ENCODE measurements around the gene DDX51.

Gene DDX51

DNA sequence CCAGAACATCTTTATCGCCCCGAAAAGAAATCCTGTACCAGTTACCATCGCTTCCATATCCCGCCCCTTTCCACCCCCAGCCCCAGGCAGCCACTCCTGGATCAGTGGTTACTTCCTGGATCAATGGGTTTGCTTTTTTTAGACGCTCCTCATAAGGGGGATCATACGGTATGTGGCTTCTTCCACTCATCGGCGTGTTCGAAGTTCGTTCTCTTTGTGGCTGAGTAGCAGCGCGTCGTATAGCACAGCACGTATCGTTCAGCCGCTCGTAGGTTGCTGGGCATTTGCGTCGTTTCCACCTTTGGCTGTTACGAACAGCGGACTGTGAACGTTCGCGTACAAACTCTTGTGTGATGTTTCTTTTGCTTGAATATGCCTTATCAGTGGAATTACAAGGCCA lies 2.0 kb upstream of the DDX51 start:
- Histone ChIP-seq H3K4me1 (no peaks in the 10 kb centered on the region), H3K9me3 (no peaks in the 10 kb centered on the region), H3K27me3 (no peaks in the 10 kb centered on the region), H3K4me3 (ENCODE audit: low read depth, low read length) (no peak overlapping the region), H3K36me3 (peaks cover 25% of the 10 kb centered on the region)
- no peak for DNase-seq
- TF ChIP-seq, protein P1, sequence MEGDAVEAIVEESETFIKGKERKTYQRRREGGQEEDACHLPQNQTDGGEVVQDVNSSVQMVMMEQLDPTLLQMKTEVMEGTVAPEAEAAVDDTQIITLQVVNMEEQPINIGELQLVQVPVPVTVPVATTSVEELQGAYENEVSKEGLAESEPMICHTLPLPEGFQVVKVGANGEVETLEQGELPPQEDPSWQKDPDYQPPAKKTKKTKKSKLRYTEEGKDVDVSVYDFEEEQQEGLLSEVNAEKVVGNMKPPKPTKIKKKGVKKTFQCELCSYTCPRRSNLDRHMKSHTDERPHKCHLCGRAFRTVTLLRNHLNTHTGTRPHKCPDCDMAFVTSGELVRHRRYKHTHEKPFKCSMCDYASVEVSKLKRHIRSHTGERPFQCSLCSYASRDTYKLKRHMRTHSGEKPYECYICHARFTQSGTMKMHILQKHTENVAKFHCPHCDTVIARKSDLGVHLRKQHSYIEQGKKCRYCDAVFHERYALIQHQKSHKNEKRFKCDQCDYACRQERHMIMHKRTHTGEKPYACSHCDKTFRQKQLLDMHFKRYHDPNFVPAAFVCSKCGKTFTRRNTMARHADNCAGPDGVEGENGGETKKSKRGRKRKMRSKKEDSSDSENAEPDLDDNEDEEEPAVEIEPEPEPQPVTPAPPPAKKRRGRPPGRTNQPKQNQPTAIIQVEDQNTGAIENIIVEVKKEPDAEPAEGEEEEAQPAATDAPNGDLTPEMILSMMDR (IDR thresholded peaks at IDR 0.05; ENCODE audit: low read depth, low read length): no peak

- DNase-seq: peak; percentile 6
- TF ChIP-seq, protein P1 (IDR thresholded peaks at IDR 0.05; ENCODE audit: low read depth, low read length): no peak
- no peaks in the 10 kb centered on the region for H3K4me1 ChIP-seq
- peaks cover 33% of the 10 kb centered on the region for H3K36me3 ChIP-seq
- H3K4me3 ChIP-seq (ENCODE audit: low read depth, low read length): peak overlapping the region; percentile 88
- H3K27me3 ChIP-seq: no peaks in the 10 kb centered on the region
- H3K9me3 ChIP-seq: no peaks in the 10 kb centered on the region
These were observed 1.2 kb upstream of the DDX51 start for GRCh38 chr12:132145334-132145733.

GRCh38 chr12:132144810-132145168 lies 670 bp upstream of the DDX51 start:
- TF ChIP-seq, protein P1 (IDR thresholded peaks at IDR 0.05; ENCODE audit: low read depth, low read length): no peak

GRCh38 chr12:132143336-132144071 lies 615 bp downstream of the DDX51 start:
- H3K4me1 ChIP-seq: no peaks in the 10 kb centered on the region
- peak; percentile 25 for DNase-seq
- H3K27me3 ChIP-seq: no peaks in the 10 kb centered on the region
- no peaks in the 10 kb centered on the region for H3K9me3 ChIP-seq
- H3K36me3 ChIP-seq: peaks cover 50% of the 10 kb centered on the region
- peak overlapping the region; percentile 88 for H3K4me3 ChIP-seq (ENCODE audit: low read depth, low read length)
- TF ChIP-seq, protein P1 (IDR thresholded peaks at IDR 0.05; ENCODE audit: low read depth, low read length): no peak

More at GRCh38 chr12:132144810-132145168, 670 bp upstream of the DDX51 start:
- no peaks in the 10 kb centered on the region for H3K27me3 ChIP-seq
- DNase-seq: peak; percentile 13
- peaks cover 38% of the 10 kb centered on the region for H3K36me3 ChIP-seq
- no peaks in the 10 kb centered on the region for H3K4me1 ChIP-seq
- peak overlapping the region; percentile 88 for H3K4me3 ChIP-seq (ENCODE audit: low read depth, low read length)
- no peaks in the 10 kb centered on the region for H3K9me3 ChIP-seq

DNA sequence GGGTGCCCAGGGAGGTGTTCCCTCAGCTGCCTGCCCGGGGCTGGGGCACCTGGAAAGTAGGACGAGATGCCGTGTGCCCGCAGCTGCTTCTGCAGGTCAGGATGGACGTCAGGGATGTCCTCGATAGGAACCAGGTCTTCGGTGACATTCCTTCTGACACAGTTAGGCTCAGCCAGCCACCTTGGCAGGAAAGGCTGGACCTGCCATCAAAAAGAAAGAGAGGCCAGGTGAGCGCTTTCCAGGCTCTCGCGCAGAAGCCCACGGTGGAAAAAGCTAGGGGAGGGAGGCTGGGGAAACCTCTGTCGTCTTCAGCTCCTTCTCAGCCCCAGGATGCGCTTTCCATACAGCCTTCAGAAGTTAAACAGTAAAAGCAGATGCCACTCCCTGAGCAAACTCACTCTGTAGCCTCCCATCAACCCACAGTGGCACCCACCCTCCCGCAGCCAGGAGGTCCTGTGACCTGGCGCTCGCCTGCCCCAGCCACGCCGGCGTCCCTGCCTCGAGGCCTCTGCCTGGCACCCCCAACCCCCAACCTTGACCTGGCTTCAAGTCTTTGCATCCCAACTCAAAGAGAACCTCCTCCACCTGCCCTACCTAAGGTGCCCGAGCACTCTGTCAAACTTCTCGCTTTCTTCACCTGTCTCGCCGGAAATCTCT lies 1.3 kb downstream of the DDX51 start:
- Histone ChIP-seq H3K9me3 (no peaks in the 10 kb centered on the region), H3K4me3 (ENCODE audit: low read depth, low read length) (peak overlapping the region; percentile 88), H3K36me3 (peaks cover 47% of the 10 kb centered on the region), H3K4me1 (no peaks in the 10 kb centered on the region), H3K27me3 (no peaks in the 10 kb centered on the region)
- DNase-seq: no peak
- TF ChIP-seq, protein P1 (IDR thresholded peaks at IDR 0.05; ENCODE audit: low read depth, low read length): no peak

Data from BE2C (cell line).